GM23248 (cell line): Measurements from ENCODE around the gene SHB. TPM values are rescaled to one million over a fixed set of nuclear protein-coding genes. Genes with fewer than 3 reads are reported as not detected.

Source experiments
- DNase-seq: peaks from one replicate; pipeline ENCODE4 v3.0.0-alpha.2; 2015
- H2AFZ ChIP-seq: fragments of 200-600 bp; sonication (generic); 2 replicates; pipeline ENCODE4 v1.6.1; 2016; ENCODE audit warnings: antibody characterized with exemption
- H3F3A ChIP-seq: fragments of 200-600 bp; sonication (generic); 2 replicates; pipeline ENCODE4 v1.6.1; 2016; ENCODE audit warnings: mild to moderate bottlenecking, antibody characterized with exemption, mixed run types; ENCODE audit not compliant: insufficient read depth
- H3K27ac ChIP-seq: fragments of 200-600 bp; sonication (generic); 2 replicates; pipeline ENCODE4 v1.5.1; 2016; ENCODE audit warnings: mild to moderate bottlenecking
- H3K27me3 ChIP-seq: fragments of 200-600 bp; sonication (generic); replicated peaks from 2 replicates; pipeline ENCODE4 v1.6.1; 2016; ENCODE audit warnings: mild to moderate bottlenecking; ENCODE audit not compliant: insufficient read depth
- H3K36me3 ChIP-seq: fragments of 200-600 bp; sonication (generic); 2 replicates; pipeline ENCODE4 v1.6.1; 2016; ENCODE audit warnings: low read depth, mild to moderate bottlenecking
- H3K4me1 ChIP-seq: fragments of 200-600 bp; sonication (generic); 2 replicates; pipeline ENCODE4 v1.6.1; 2016; ENCODE audit warnings: mild to moderate bottlenecking; ENCODE audit not compliant: insufficient read depth
- H3K4me2 ChIP-seq: fragments of 200-600 bp; sonication (generic); one replicate; pipeline ENCODE4 v1.6.1; 2016; ENCODE audit warnings: mild to moderate bottlenecking; ENCODE audit not compliant: unreplicated experiment
- H3K4me3 ChIP-seq: fragments of 200-600 bp; sonication (generic); 2 replicates; pipeline ENCODE4 v1.5.1; 2016; ENCODE audit warnings: mild to moderate bottlenecking
- H3K79me2 ChIP-seq: fragments of 200-600 bp; sonication (generic); 2 replicates; pipeline ENCODE4 v1.6.1; 2016; ENCODE audit warnings: mild to moderate bottlenecking; ENCODE audit not compliant: insufficient read depth
- H3K9ac ChIP-seq: fragments of 200-600 bp; sonication (generic); 2 replicates; pipeline ENCODE4 v1.6.1; 2016; ENCODE audit warnings: mild to moderate bottlenecking
- H3K9me2 ChIP-seq: fragments of 200-600 bp; sonication (generic); 2 replicates; pipeline ENCODE4 v1.6.1; 2016; ENCODE audit warnings: mixed run types, mild to moderate bottlenecking, moderate library complexity; ENCODE audit not compliant: insufficient read depth
- H3K9me3 ChIP-seq: fragments of 200-600 bp; sonication (generic); one replicate; pipeline ENCODE4 v1.6.1; 2017; ENCODE audit warnings: low read depth
- H4K20me1 ChIP-seq: fragments of 200-600 bp; sonication (generic); 2 replicates; pipeline ENCODE4 v1.6.0; 2016; ENCODE audit not compliant: insufficient read depth
- EZH2 ChIP-seq: fragments of 200-600 bp; sonication (generic); IDR thresholded peaks from 2 replicates; pipeline ENCODE4 v1.6.1; 2018; ENCODE audit warnings: antibody characterized with exemption, mild to moderate bottlenecking; ENCODE audit not compliant: insufficient read depth, poor library complexity, severe bottlenecking
- EZH2phosphoT487 ChIP-seq: fragments of 200-600 bp; sonication (generic); IDR thresholded peaks from 2 replicates; pipeline ENCODE4 v1.6.1; 2018; ENCODE audit warnings: antibody characterized with exemption, moderate library complexity, mild to moderate bottlenecking, low read depth; ENCODE audit not compliant: insufficient read depth
- WGBS, 2 experiments: methylation state at CpG; one replicate each; pipeline ENCODE4 v1.1.6; 2015 to 2017; ENCODE audit warnings: low lambda C conversion rate in 2 of 2, low coverage in 1 of 2; ENCODE audit errors: missing lambda C conversion rate in 2 of 2; 5-methylcytosine and 5-hydroxymethylcytosine counted together
- in situ Hi-C: fragments of 300-500 bp; cut with MboI; formaldehyde crosslinking; loops from 2 replicates; pipeline ENCODE4 v1.15.0; 2020
- polyA plus RNA-seq: library from polyadenylated mRNA; unstranded; fragments of >200 nt; fragmentation: Nextera tagmentation; extraction: Ambion mirVana; gene quantifications from 2 replicates; pipeline ENCODE4 v1.2.1, GENCODE V29; 2016
- total RNA-seq: library from RNA; depleted of rRNA; stranded (reverse); fragments of >200 nt; shearing (Covaris generic); gene quantifications from 2 replicates; pipeline ENCODE4 v1.2.3, GENCODE V29; 2014

Gene SHB
- total and polyA plus RNA-seq, 2 experiments from 2014 or later: 3.9 to 11.1 TPM

GRCh38 chr9:37953775-37954437 lies 115.1 kb downstream of the SHB start:
- no peaks in the 10 kb centered on the region for H3K9me3 ChIP-seq
- no peaks in the 10 kb centered on the region for H3K36me3 ChIP-seq
- H3K79me2 ChIP-seq: peaks cover 10% of the 10 kb centered on the region; the same call in 1 of the 2 replicates
- no peak for TF ChIP-seq EZH2
- no peak for TF ChIP-seq EZH2phosphoT487
- peaks cover 22% of the 10 kb centered on the region for H3F3A ChIP-seq
- in situ Hi-C loops: no loop called here
- peak overlapping the region; percentile 40 for H3K4me2 ChIP-seq
- H4K20me1 ChIP-seq: no peaks in the 10 kb centered on the region
- H3K27ac ChIP-seq: peak overlapping the region; percentile 92
- H3K4me3 ChIP-seq: no peak overlapping the region; the same call in 1 of the 2 replicates
- peak overlapping the region; percentile 74 for H3K9ac ChIP-seq
- DNase-seq: peak; percentile 98
- no peak overlapping the region for H2AFZ ChIP-seq
- WGBS, 2 experiments: 0 to 1% methylated on average over 14 of the region's 14 CpGs
- peaks cover 23% of the 10 kb centered on the region for H3K4me1 ChIP-seq
- H3K27me3 ChIP-seq: no peaks in the 10 kb centered on the region
- no peaks in the 10 kb centered on the region for H3K9me2 ChIP-seq

DNA sequence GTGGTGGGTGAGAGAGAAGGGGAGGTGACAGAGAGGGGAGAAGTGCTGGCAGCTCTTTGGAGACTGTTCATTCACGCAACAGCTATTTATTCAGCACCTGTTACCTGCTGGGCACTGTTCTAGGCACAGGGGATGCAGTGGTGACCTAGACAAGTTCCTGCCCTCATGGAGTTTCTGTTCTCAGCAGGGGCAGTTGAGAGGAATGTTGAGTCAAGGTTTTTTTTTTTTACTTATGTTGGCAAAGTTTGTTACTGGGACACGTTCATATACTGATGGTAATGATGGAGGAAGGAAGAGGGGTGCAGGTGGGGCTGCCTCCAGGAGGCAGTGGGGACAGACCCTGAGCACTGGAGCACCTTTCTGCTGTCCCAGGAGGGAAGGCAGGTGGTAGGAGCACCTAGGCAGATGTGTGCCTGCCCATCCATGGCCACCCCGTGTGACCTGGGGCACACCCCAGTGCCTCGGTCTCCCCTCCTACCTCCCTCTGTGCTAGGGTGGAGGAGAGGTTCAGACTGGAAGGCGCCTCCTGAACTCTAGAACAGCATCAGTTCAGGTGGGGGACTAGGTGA lies 115.7 kb downstream of the SHB start:
- H4K20me1 ChIP-seq: no peaks in the 10 kb centered on the region
- in situ Hi-C loops: no loop called here
- no peaks in the 10 kb centered on the region for H3K9me2 ChIP-seq
- H3K36me3 ChIP-seq: no peaks in the 10 kb centered on the region
- no peak overlapping the region for H2AFZ ChIP-seq
- peak overlapping the region; percentile 40 for H3K4me2 ChIP-seq
- TF ChIP-seq EZH2phosphoT487: no peak
- TF ChIP-seq EZH2: no peak
- H3K4me1 ChIP-seq: peaks cover 24% of the 10 kb centered on the region
- H3K27ac ChIP-seq: peak overlapping the region; percentile 92
- DNase-seq: no peak
- peaks cover 10% of the 10 kb centered on the region; the same call in 1 of the 2 replicates for H3K79me2 ChIP-seq
- H3K27me3 ChIP-seq: no peaks in the 10 kb centered on the region
- peaks cover 22% of the 10 kb centered on the region for H3F3A ChIP-seq
- WGBS, 2 experiments: 81 to 83% methylated on average over 5 of the region's 5 CpGs
- no peak overlapping the region for H3K4me3 ChIP-seq
- H3K9ac ChIP-seq: peak overlapping the region; percentile 74
- H3K9me3 ChIP-seq: no peaks in the 10 kb centered on the region

DNA sequence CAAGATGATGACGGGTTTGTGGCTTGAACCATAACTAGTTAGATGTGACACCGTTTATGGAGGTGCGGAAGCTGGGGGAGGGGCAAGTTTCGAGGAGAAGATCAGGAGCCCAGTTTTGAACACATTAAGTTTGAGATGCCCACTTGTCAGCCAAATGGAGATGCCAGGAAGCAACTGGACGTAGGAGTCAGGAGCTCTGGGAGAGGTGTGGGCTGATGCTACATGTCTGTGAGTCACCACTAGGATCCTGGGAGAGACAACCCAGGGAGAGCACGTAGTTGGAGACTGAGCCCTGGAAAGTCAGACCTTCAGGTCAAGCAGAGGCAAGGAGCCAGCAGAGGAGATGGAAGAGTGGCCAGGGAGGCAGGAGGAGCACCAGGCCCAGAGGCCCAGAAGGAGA lies 116.3 kb downstream of the SHB start:
- no peaks in the 10 kb centered on the region for H3K36me3 ChIP-seq
- in situ Hi-C loops: no loop called here

GRCh38 chr9:37951671-37952449 lies 117.2 kb downstream of the SHB start:
- H3K27ac ChIP-seq: 0 out of 2 replicates have a peak overlapping the region, but pooled peaks have one; percentile 92
- in situ Hi-C loops: no loop called here
- peaks cover 5% of the 10 kb centered on the region; the same call in 1 of the 2 replicates for H3K79me2 ChIP-seq
- H3K4me1 ChIP-seq: peaks cover 35% of the 10 kb centered on the region
- no peak overlapping the region for H3K4me2 ChIP-seq
- no peaks in the 10 kb centered on the region for H3K36me3 ChIP-seq
- no peaks in the 10 kb centered on the region for H4K20me1 ChIP-seq
- 84 to 85% methylated on average over 12 of the region's 12 CpGs for WGBS, 2 experiments
- DNase-seq: peak; percentile 26
- H2AFZ ChIP-seq: no peak overlapping the region
- no peaks in the 10 kb centered on the region for H3K9me3 ChIP-seq
- peaks cover 22% of the 10 kb centered on the region for H3F3A ChIP-seq
- no peak for TF ChIP-seq EZH2
- no peak for TF ChIP-seq EZH2phosphoT487
- no peak overlapping the region for H3K9ac ChIP-seq
- no peaks in the 10 kb centered on the region for H3K9me2 ChIP-seq
- no peak overlapping the region for H3K4me3 ChIP-seq
- no peaks in the 10 kb centered on the region for H3K27me3 ChIP-seq

More for the DNA sequence above, 116.3 kb downstream of the SHB start:
- H3K79me2 ChIP-seq: peaks cover 10% of the 10 kb centered on the region; the same call in 1 of the 2 replicates
- no peaks in the 10 kb centered on the region for H3K9me2 ChIP-seq
- H3K9ac ChIP-seq: peak overlapping the region; percentile 74
- no peak overlapping the region for H3K4me3 ChIP-seq
- H3K27ac ChIP-seq: peak overlapping the region; percentile 92
- H3K9me3 ChIP-seq: no peaks in the 10 kb centered on the region
- peaks cover 22% of the 10 kb centered on the region for H3F3A ChIP-seq
- no peak overlapping the region for H2AFZ ChIP-seq
- no peaks in the 10 kb centered on the region for H4K20me1 ChIP-seq
- peaks cover 30% of the 10 kb centered on the region for H3K4me1 ChIP-seq
- no peak overlapping the region for H3K4me2 ChIP-seq
- no peak for TF ChIP-seq EZH2
- TF ChIP-seq EZH2phosphoT487: no peak
- H3K27me3 ChIP-seq: no peaks in the 10 kb centered on the region
- DNase-seq: peak; percentile 91
- WGBS, 2 experiments: 66 to 67% methylated on average over 6 of the region's 6 CpGs
